H9 (cell line): Measurements from ENCODE around the gene SMYD2. TPM values are rescaled to one million over a fixed set of nuclear protein-coding genes. Genes with fewer than 3 reads are reported as not detected.

Experiments
- DNase-seq: peaks from one replicate; pipeline ENCODE4 v3.0.0-alpha.2; 2017
- H2AFZ ChIP-seq: one replicate; pipeline ENCODE4 v1.6.1; 2013; ENCODE audit warnings: mild to moderate bottlenecking, low read length, control low read depth, moderate library complexity
- H2AK5ac ChIP-seq: 2 replicates; pipeline ENCODE4 v1.6.1; 2013; ENCODE audit warnings: low read length, control low read depth, mixed read lengths; ENCODE audit not compliant: insufficient read length
- H2BK120ac ChIP-seq: one replicate; pipeline ENCODE4 v1.6.1; 2013; ENCODE audit warnings: low read depth, mild to moderate bottlenecking, low read length, control low read depth, inconsistent platforms; ENCODE audit not compliant: poor library complexity, severe bottlenecking
- H2BK12ac ChIP-seq: 2 replicates; pipeline ENCODE4 v1.6.1; 2013; ENCODE audit warnings: low read length, control low read depth, mixed read lengths, low read depth; ENCODE audit not compliant: insufficient read length
- H2BK15ac ChIP-seq: 2 replicates; pipeline ENCODE4 v1.6.1; 2013; ENCODE audit warnings: low read depth, low read length, control low read depth
- H2BK20ac ChIP-seq: one replicate; pipeline ENCODE4 v1.6.1; 2013; ENCODE audit warnings: low read depth, mild to moderate bottlenecking, low read length, control low read depth, inconsistent platforms; ENCODE audit not compliant: poor library complexity, severe bottlenecking
- H2BK5ac ChIP-seq: 2 replicates; pipeline ENCODE4 v1.6.1; 2013; ENCODE audit warnings: low read length, control low read depth, mixed read lengths; ENCODE audit not compliant: insufficient read length
- H3K14ac ChIP-seq: 2 replicates; pipeline ENCODE4 v1.6.1; 2013; ENCODE audit warnings: low read length, control low read depth; ENCODE audit not compliant: insufficient read depth
- H3K18ac ChIP-seq: 2 replicates; pipeline ENCODE4 v1.6.1; 2013; ENCODE audit warnings: low read depth, mild to moderate bottlenecking, mixed read lengths, low read length, control low read depth; ENCODE audit not compliant: insufficient read length
- H3K23ac ChIP-seq: 2 replicates; pipeline ENCODE4 v1.6.1; 2013; ENCODE audit warnings: low read length, control low read depth, mixed read lengths, low read depth; ENCODE audit not compliant: insufficient read length
- H3K23me2 ChIP-seq: 2 replicates; pipeline ENCODE4 v1.6.1; 2013; ENCODE audit warnings: low read depth, mild to moderate bottlenecking, mixed read lengths, low read length, control low read depth; ENCODE audit not compliant: insufficient read length, poor library complexity, severe bottlenecking
- H3K27ac ChIP-seq: 2 replicates; pipeline ENCODE4 v1.5.1; 2013; ENCODE audit warnings: low read length, control low read depth, mixed read lengths, low read depth; ENCODE audit not compliant: insufficient read length
- H3K27me3 ChIP-seq: 2 replicates; pipeline ENCODE4 v1.6.1; 2013; ENCODE audit warnings: low read length, control low read depth, inconsistent platforms; ENCODE audit not compliant: insufficient read depth
- H3K4ac ChIP-seq: 2 replicates; pipeline ENCODE4 v1.6.1; 2013; ENCODE audit warnings: low read depth, mild to moderate bottlenecking, control low read depth, inconsistent platforms, low read length, moderate library complexity
- H3K4me1 ChIP-seq: 2 replicates; pipeline ENCODE4 v1.6.1; 2013; ENCODE audit warnings: low read length, control low read depth, inconsistent platforms; ENCODE audit not compliant: insufficient read depth
- H3K4me2 ChIP-seq: 2 replicates; pipeline ENCODE4 v1.6.1; 2013; ENCODE audit warnings: low read length, control low read depth, mixed read lengths; ENCODE audit not compliant: insufficient read length, insufficient read depth
- H3K56ac ChIP-seq: 2 replicates; pipeline ENCODE4 v1.6.1; 2013; ENCODE audit warnings: low read depth, mild to moderate bottlenecking, mixed read lengths, low read length, control low read depth; ENCODE audit not compliant: insufficient read length
- H3K79me1 ChIP-seq: 2 replicates; pipeline ENCODE4 v1.6.1; 2013; ENCODE audit warnings: low read depth, mild to moderate bottlenecking, moderate library complexity, low read length, control low read depth, inconsistent platforms; ENCODE audit not compliant: insufficient read depth, poor library complexity, severe bottlenecking
- H3K79me2 ChIP-seq: 2 replicates; pipeline ENCODE4 v1.6.1; 2013; ENCODE audit warnings: low read length, control low read depth, inconsistent platforms; ENCODE audit not compliant: insufficient read depth
- H3K9ac ChIP-seq: 2 replicates; pipeline ENCODE4 v1.6.1; 2013; ENCODE audit warnings: low read length, control low read depth, mixed read lengths; ENCODE audit not compliant: insufficient read length; ENCODE audit errors: extremely low read depth
- H3K9me3 ChIP-seq: one replicate; pipeline ENCODE4 v1.6.1; 2013; ENCODE audit warnings: low read depth, low read length, inconsistent platforms; ENCODE audit not compliant: control insufficient read depth
- H3T11ph ChIP-seq: one replicate; pipeline ENCODE4 v1.6.1; 2013; ENCODE audit warnings: mild to moderate bottlenecking, low read length, control low read depth, inconsistent platforms
- H4K20me1 ChIP-seq: one replicate; pipeline ENCODE4 v1.6.1; 2013; ENCODE audit not compliant: control insufficient read depth, insufficient read length, insufficient read depth
- H4K5ac ChIP-seq: 2 replicates; pipeline ENCODE4 v1.6.1; 2013; ENCODE audit warnings: low read depth, mild to moderate bottlenecking, mixed read lengths, low read length, control low read depth; ENCODE audit not compliant: insufficient read length
- H4K8ac ChIP-seq: replicated peaks from 2 replicates; pipeline ENCODE4 v1.6.1; 2013; ENCODE audit warnings: low read length, control low read depth, mixed read lengths, low read depth; ENCODE audit not compliant: insufficient read length
- H4K91ac ChIP-seq: 2 replicates; pipeline ENCODE4 v1.6.1; 2013; ENCODE audit warnings: low read depth, mild to moderate bottlenecking, moderate library complexity, mixed read lengths, low read length, control low read depth; ENCODE audit not compliant: insufficient read length
- H3K27ac Mint-ChIP-seq, 3 experiments: 2 replicates in 2 of 3; 3 replicates in 1 of 3; pipeline ENCODE4 v1.8.0; 2020 to 2021; ENCODE audit warnings: mixed read lengths in 3 of 3, mild to moderate bottlenecking in 1 of 3, moderate library complexity in 1 of 3
- H3K27me3 Mint-ChIP-seq: 2 replicates; pipeline ENCODE4 v1.8.0; 2021; ENCODE audit warnings: low read depth, mild to moderate bottlenecking, moderate library complexity, mixed read lengths
- H3K36me3 Mint-ChIP-seq, 3 experiments: 2 replicates in 2 of 3; 3 replicates in 1 of 3; pipeline ENCODE4 v1.8.0; 2020 to 2021; ENCODE audit warnings: low read depth in 3 of 3, mixed read lengths in 3 of 3; ENCODE audit not compliant: insufficient read depth in 1 of 3
- H3K4me1 Mint-ChIP-seq, 2 experiments: 2 replicates each; pipeline ENCODE4 v1.8.0; 2020; ENCODE audit warnings: mixed read lengths in 2 of 2
- H3K4me3 Mint-ChIP-seq, 2 experiments: 2 replicates in 1 of 2; 3 replicates in 1 of 2; pipeline ENCODE4 v1.8.0; 2020 to 2021; ENCODE audit warnings: mild to moderate bottlenecking in 2 of 2, mixed read lengths in 2 of 2, moderate library complexity in 1 of 2
- H3K9me3 Mint-ChIP-seq, 2 experiments: 2 replicates in 1 of 2; 3 replicates in 1 of 2; pipeline ENCODE4 v1.8.0; 2020; ENCODE audit warnings: mild to moderate bottlenecking in 2 of 2, mixed read lengths in 2 of 2, moderate library complexity in 1 of 2
- CTCF ChIP-seq: fragments of 200-600 bp; sonication (generic); conservative IDR thresholded peaks from 3 replicates; pipeline ENCODE4 v1.8.0; 2021; ENCODE audit warnings: antibody characterized with exemption, mild to moderate bottlenecking
- WGBS: extraction: QIAGEN DNeasy Blood & Tissue Kit; methylation state at CpG from one replicate; pipeline ENCODE4 v1.1.7; 2013; ENCODE audit warnings: missing lambda C conversion rate, low lambda C conversion rate, mixed read lengths; ENCODE audit not compliant: insufficient read length; ENCODE audit errors: extremely low coverage; 5-methylcytosine and 5-hydroxymethylcytosine counted together
- total RNA-seq: library from RNA; stranded (reverse); gene quantifications from 2 replicates; pipeline ENCODE4 v1.2.1, GENCODE V29; 2021

Gene SMYD2
- total RNA-seq, 1 experiment from 2014 or later = 10.9 TPM

DNA sequence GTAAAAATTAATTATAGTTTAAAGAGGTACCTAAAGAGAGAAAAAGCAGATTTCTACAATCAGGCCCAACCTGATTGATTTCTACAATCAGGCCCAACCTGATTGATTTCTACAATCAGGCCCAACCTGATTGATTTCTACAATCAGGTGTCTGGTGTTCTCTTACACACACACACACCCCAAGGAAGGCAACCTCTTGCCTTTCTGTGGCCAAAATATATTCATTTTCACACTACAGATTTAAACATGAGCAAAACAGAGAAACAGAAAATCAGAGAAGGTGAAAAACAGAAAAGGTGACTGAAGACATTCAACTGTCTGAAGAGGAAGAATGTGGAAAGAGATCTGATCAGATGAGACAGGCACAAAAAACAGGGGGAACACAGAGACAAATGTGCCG is 104.5 kb downstream of the SMYD2 start:
- Histone ChIP-seq H3K79me2 (no peaks in the 10 kb centered on the region), H3K23me2 (no peaks in the 10 kb centered on the region), H3K56ac (no peak overlapping the region), H3K9ac (no peak overlapping the region), H3K4me2 (no peak overlapping the region), H3K27me3 (no peaks in the 10 kb centered on the region), H2BK5ac (no peak overlapping the region), H4K8ac (no peak overlapping the region), H4K5ac (no peak overlapping the region), H4K20me1 (no peaks in the 10 kb centered on the region), H2AFZ (no peak overlapping the region), H3K4me1 (peaks cover 3% of the 10 kb centered on the region; the same call in 1 of the 2 replicates), H3K23ac (no peak overlapping the region), H3K4ac (no peak overlapping the region), H2BK120ac (no peak overlapping the region), H3K27ac (no peak overlapping the region), H3K9me3 (no peaks in the 10 kb centered on the region), H3K18ac (no peak overlapping the region), H3K14ac (no peak overlapping the region), H2BK20ac (no peak overlapping the region), H2BK15ac (no peak overlapping the region), H2AK5ac (no peak overlapping the region), H4K91ac (no peak overlapping the region), H3K79me1 (no peaks in the 10 kb centered on the region), H2BK12ac (no peak overlapping the region), H3T11ph (no peak overlapping the region)
- WGBS = no CpG with 5 or more reads among the region's 1 CpG
- Mint-ChIP-seq H3K4me3 (no peak overlapping the region), H3K27me3 (no peaks in the 10 kb centered on the region), H3K4me1 (peaks cover 10 to 16% of the 10 kb centered on the region in 2 experiments), H3K27ac (peak overlapping the region in 1 of 3 experiments; percentile 35; a peak in 2 of 7 replicates), H3K36me3 (peaks cover 21 to 66% (median 40%) of the 10 kb centered on the region in 3 experiments; a peak in 6 of 7 replicates), H3K9me3 (no peaks in the 10 kb centered on the region)
- TF ChIP-seq CTCF = no peak
- DNase-seq = no peak
